ENCODE measurements around the gene FAM217B.

DNA sequence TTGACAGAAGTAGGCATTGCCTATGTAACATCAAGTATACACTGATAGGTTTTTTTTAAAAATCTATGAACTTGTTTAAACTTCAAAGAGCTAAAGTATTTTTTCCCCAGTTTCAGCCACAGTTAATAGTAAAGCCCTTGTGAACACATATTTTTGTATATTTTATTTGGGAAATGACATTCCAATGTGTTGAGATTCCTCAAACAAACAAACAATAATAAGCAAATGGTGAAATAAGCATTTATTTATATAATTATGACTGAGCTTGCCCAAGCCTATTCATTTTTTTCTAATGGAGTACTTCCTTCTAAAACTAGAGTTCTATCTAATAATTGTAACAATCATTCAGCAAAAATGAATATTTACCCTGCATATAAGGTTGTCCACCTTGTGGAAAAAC is 19.2 kb upstream of the FAM217B start:
- TF ChIP-seq CTCF (IDR thresholded peaks at IDR 0.05; ENCODE audit: low read length), result no peak
- no peak for TF ChIP-seq EZH2 (optimal IDR thresholded peaks at IDR 0.05; ENCODE audit: low read depth, low read length)
- no peak for TF ChIP-seq EZH2phosphoT487 (IDR thresholded peaks at IDR 0.05; ENCODE audit: low read length)

All from MM.1S (cell line).